Mucosa of descending colon (tissue), 3 donors: ENCODE measurements around the gene TMEM184A. TPM values are rescaled to one million over a fixed set of nuclear protein-coding genes. Genes with fewer than 3 reads are reported as not detected.

Source experiments
- ATAC-seq: fragments of 200-7000 bp; cut with Tn5 transposase; one replicate; pipeline ENCODE4 v1.9.1; 2020; ENCODE audit warnings: mild to moderate bottlenecking, moderate library complexity
- DNase-seq, 3 donors: peaks; one replicate each; pipeline ENCODE4 v3.0.0-alpha.2; 2020
- H3K36me3 ChIP-seq: fragments of 200-600 bp; one replicate; pipeline ENCODE4 v1.8.0; 2021; ENCODE audit warnings: low read depth, mild to moderate bottlenecking
- H3K4me1 ChIP-seq: fragments of 200-600 bp; one replicate; pipeline ENCODE4 v1.8.0; 2021; ENCODE audit warnings: low read depth, mild to moderate bottlenecking
- H3K4me3 ChIP-seq: fragments of 200-600 bp; one replicate; pipeline ENCODE4 v1.8.0; 2021; ENCODE audit warnings: mild to moderate bottlenecking
- H3K9me3 ChIP-seq: fragments of 200-600 bp; one replicate; pipeline ENCODE4 v1.8.0; 2021; ENCODE audit warnings: mild to moderate bottlenecking
- CTCF ChIP-seq: fragments of 200-600 bp; IDR thresholded peaks from one replicate; pipeline ENCODE4 v1.8.0; 2022; ENCODE audit warnings: antibody characterized with exemption, mild to moderate bottlenecking
- intact Hi-C, 2 donors: fragments of 100-400 bp; cut with DNase I in 1 of 2; cut with micrococcal nuclease in 1 of 2; formaldehyde crosslinking; loops; one replicate each; pipeline versions ENCODE4 v1.11.0 to v1.11.1; 2022; cut with DNase I, micrococcal nuclease
- total RNA-seq, 3 donors: library from RNA; stranded (reverse); fragmentation: NEBNext Ultra II Directional in 2 of 3; extraction: Animal tissue kit (Norgen Biotek cat#: 25700) in 2 of 3; gene quantifications; one replicate each; pipeline versions ENCODE4 v1.2.1 to v1.2.4, GENCODE V29; 2021 to 2023
- donor health status: DM: no; HTN: no; CAD: no; lungs with moderate emphysema.
- donor health status: DM: no; HTN: no; CAD: no.
- donor health status: DM: no; HTN: yes; CAD: no.

The TMEM184A gene
- total RNA-seq, 3 donors from 2014 or later: 36.7 to 87.9 (median 66.0) TPM

GRCh38 chr7:1558181-1558811, 2.3 kb upstream of the TMEM184A start:
- peak in 2 of 3 donors; percentile 35 to 54 for DNase-seq
- H3K4me1 ChIP-seq: peaks cover 8% of the 10 kb centered on the region

GRCh38 chr7:1557771-1558170, 1.8 kb upstream of the TMEM184A start:
- intact Hi-C loops: no loop called here
- H3K9me3 ChIP-seq: no peaks in the 10 kb centered on the region
- H3K4me1 ChIP-seq: peaks cover 8% of the 10 kb centered on the region
- TF ChIP-seq CTCF: no peak
- DNase-seq (peak in 1 of 3 donors; percentile 35), ATAC-seq (no peak)
- H3K4me3 ChIP-seq: no peak overlapping the region
- no peaks in the 10 kb centered on the region for H3K36me3 ChIP-seq

More at GRCh38 chr7:1558181-1558811, 2.3 kb upstream of the TMEM184A start:
- no peak for TF ChIP-seq CTCF
- no peak for ATAC-seq
- Histone ChIP-seq H3K9me3 (no peaks in the 10 kb centered on the region), H3K36me3 (no peaks in the 10 kb centered on the region), H3K4me3 (no peak overlapping the region)
- intact Hi-C loops: no loop called here

GRCh38 chr7:1557006-1557405, 1.0 kb upstream of the TMEM184A start:
- Histone ChIP-seq H3K4me3 (no peak overlapping the region), H3K36me3 (no peaks in the 10 kb centered on the region), H3K9me3 (no peaks in the 10 kb centered on the region), H3K4me1 (peaks cover 8% of the 10 kb centered on the region)
- DNase-seq (peak in 2 of 3 donors; percentile 38 to 50), ATAC-seq (no peak)
- TF ChIP-seq CTCF: no peak
- intact Hi-C loops: no loop called here

GRCh38 chr7:1555046-1555812, 776 bp downstream of the TMEM184A start:
- Histone ChIP-seq H3K9me3 (no peaks in the 10 kb centered on the region), H3K36me3 (no peaks in the 10 kb centered on the region), H3K4me1 (peaks cover 4% of the 10 kb centered on the region), H3K4me3 (peak overlapping the region; percentile 13)
- no peak for TF ChIP-seq CTCF
- peak; percentile 88 for ATAC-seq
- peak; percentile 89 to 91 (median 90) for DNase-seq
- intact Hi-C loops: no loop called here

GRCh38 chr7:1554333-1555045, 1.5 kb downstream of the TMEM184A start:
- peak overlapping the region; percentile 13 for H3K4me3 ChIP-seq
- intact Hi-C loops: no loop called here
- ATAC-seq (no peak), DNase-seq (no peak)
- H3K9me3 ChIP-seq: no peaks in the 10 kb centered on the region
- H3K36me3 ChIP-seq: no peaks in the 10 kb centered on the region
- TF ChIP-seq CTCF: no peak
- no peaks in the 10 kb centered on the region for H3K4me1 ChIP-seq
